KOPT-K1 (cell line): ENCODE data around the gene TACC2.

Experiments used
- H3K27ac ChIP-seq: fragments of 200-600 bp; sonication (generic); 2 replicates; pipeline ENCODE4 v1.5.1; 2016; ENCODE audit warnings: antibody characterized with exemption, mild to moderate bottlenecking, low read depth, low read length; ENCODE audit not compliant: poor library complexity, severe bottlenecking
- H3K36me3 ChIP-seq: fragments of 200-600 bp; sonication (generic); 2 replicates; pipeline ENCODE4 v1.5.1; 2017; ENCODE audit warnings: antibody characterized with exemption, mild to moderate bottlenecking, low read length, moderate library complexity; ENCODE audit not compliant: insufficient read depth
- H3K9me3 ChIP-seq: fragments of 200-600 bp; sonication (generic); 2 replicates; pipeline ENCODE4 v1.5.1; 2017; ENCODE audit warnings: antibody characterized with exemption, low read length, mild to moderate bottlenecking; ENCODE audit not compliant: insufficient read depth, poor library complexity, severe bottlenecking

Gene TACC2

GRCh38 chr10:122123186-122123585, 134.2 kb downstream of the TACC2 start:
- H3K9me3 ChIP-seq, result no peaks in the 10 kb centered on the region
- H3K36me3 ChIP-seq, result no peaks in the 10 kb centered on the region
- H3K27ac ChIP-seq, result no peak overlapping the region

- H3K27ac ChIP-seq, result no peak overlapping the region
- H3K36me3 ChIP-seq, result no peaks in the 10 kb centered on the region
- no peaks in the 10 kb centered on the region for H3K9me3 ChIP-seq
Observed at GRCh38 chr10:122124342-122124741, 135.4 kb downstream of the TACC2 start.

GRCh38 chr10:122124808-122125207, 135.8 kb downstream of the TACC2 start:
- Histone ChIP-seq H3K9me3 (no peaks in the 10 kb centered on the region), H3K36me3 (no peaks in the 10 kb centered on the region), H3K27ac (no peak overlapping the region)

GRCh38 chr10:122126763-122127659, 138.0 kb downstream of the TACC2 start:
- H3K9me3 ChIP-seq, result no peaks in the 10 kb centered on the region
- H3K36me3 ChIP-seq, result no peaks in the 10 kb centered on the region
- no peak overlapping the region for H3K27ac ChIP-seq

- Histone ChIP-seq H3K36me3 (no peaks in the 10 kb centered on the region), H3K9me3 (no peaks in the 10 kb centered on the region), H3K27ac (no peak overlapping the region)
Observed at GRCh38 chr10:122127943-122128342, 139.0 kb downstream of the TACC2 start.

GRCh38 chr10:122128357-122128756, 139.4 kb downstream of the TACC2 start:
- Histone ChIP-seq H3K9me3 (no peaks in the 10 kb centered on the region), H3K27ac (no peak overlapping the region), H3K36me3 (no peaks in the 10 kb centered on the region)

- Histone ChIP-seq H3K27ac (no peak overlapping the region), H3K9me3 (no peaks in the 10 kb centered on the region), H3K36me3 (no peaks in the 10 kb centered on the region)
Observed at GRCh38 chr10:122130474-122131110, 141.6 kb downstream of the TACC2 start.

- no peaks in the 10 kb centered on the region for H3K9me3 ChIP-seq
- no peaks in the 10 kb centered on the region for H3K36me3 ChIP-seq
- H3K27ac ChIP-seq, result no peak overlapping the region
Observed at GRCh38 chr10:122132331-122132755, 143.4 kb downstream of the TACC2 start.

- Histone ChIP-seq H3K27ac (no peak overlapping the region), H3K36me3 (no peaks in the 10 kb centered on the region), H3K9me3 (no peaks in the 10 kb centered on the region)
Observed at GRCh38 chr10:122132882-122133565, 144.1 kb downstream of the TACC2 start.

- H3K27ac ChIP-seq, result no peak overlapping the region
- no peaks in the 10 kb centered on the region for H3K36me3 ChIP-seq
- H3K9me3 ChIP-seq, result no peaks in the 10 kb centered on the region
Observed at GRCh38 chr10:122135251-122136025, 146.5 kb downstream of the TACC2 start.

GRCh38 chr10:122138831-122139625, 150.1 kb downstream of the TACC2 start:
- Histone ChIP-seq H3K27ac (no peak overlapping the region), H3K9me3 (no peaks in the 10 kb centered on the region), H3K36me3 (no peaks in the 10 kb centered on the region)

- Histone ChIP-seq H3K36me3 (no peaks in the 10 kb centered on the region), H3K9me3 (no peaks in the 10 kb centered on the region), H3K27ac (no peak overlapping the region)
Observed at GRCh38 chr10:122139627-122140170, 150.7 kb downstream of the TACC2 start.

GRCh38 chr10:122140461-122140902, 151.5 kb downstream of the TACC2 start:
- H3K9me3 ChIP-seq, result no peaks in the 10 kb centered on the region
- H3K36me3 ChIP-seq, result no peaks in the 10 kb centered on the region
- H3K27ac ChIP-seq, result no peak overlapping the region
